HL-60 (cell line): Measurements from ENCODE around the gene SORL1.

ENCODE experiments used
- DNase-seq, 2 experiments: peaks; one replicate each; pipeline ENCODE4 v3.0.0-alpha.2; 2010 to 2020; ENCODE audit warnings: low read depth in 1 of 2, low spot score in 1 of 2
- H3K27ac ChIP-seq: fragments of 250-450 bp; sonication (Bioruptor Pico); replicated peaks from 2 replicates; pipeline ENCODE4 v1.5.1; 2020; ENCODE audit warnings: mild to moderate bottlenecking, moderate library complexity
- H3K27me3 ChIP-seq: fragments of 250-450 bp; sonication (Bioruptor Pico); 2 replicates; pipeline ENCODE4 v1.5.1; 2021; ENCODE audit warnings: mild to moderate bottlenecking, moderate library complexity; ENCODE audit not compliant: insufficient read depth, poor library complexity, severe bottlenecking
- H3K4me3 ChIP-seq: replicated peaks from 2 replicates; pipeline ENCODE4 v1.5.1; 2011; ENCODE audit warnings: mild to moderate bottlenecking, control low read depth, low read length; ENCODE audit not compliant: insufficient read depth
- CTCF ChIP-seq: IDR thresholded peaks from one replicate; pipeline ENCODE4 v1.5.1; 2011; ENCODE audit warnings: low read length, control low read depth, inconsistent platforms; ENCODE audit not compliant: insufficient read depth
- GABPA ChIP-seq: IDR thresholded peaks from 2 replicates; pipeline ENCODE4 v1.6.1; 2012; ENCODE audit warnings: low read depth
- POLR2AphosphoS5 ChIP-seq: IDR thresholded peaks from 2 replicates; pipeline ENCODE4 v1.6.1; 2012; ENCODE audit warnings: low read depth
- REST ChIP-seq: IDR thresholded peaks from 2 replicates; pipeline ENCODE4 v1.6.1; 2012; ENCODE audit warnings: low read depth; ENCODE audit not compliant: insufficient replicate concordance
- SPI1 ChIP-seq: IDR thresholded peaks from 2 replicates; pipeline ENCODE4 v1.6.1; 2012; ENCODE audit warnings: low read depth, mild to moderate bottlenecking, borderline replicate concordance

SORL1 gene

GRCh38 chr11:121651257-121651605 is 199.1 kb downstream of the SORL1 start:
- no peak overlapping the region for H3K4me3 ChIP-seq
- H3K27ac ChIP-seq: no peak overlapping the region
- no peak for TF ChIP-seq REST
- no peak for TF ChIP-seq POLR2AphosphoS5
- no peak for TF ChIP-seq CTCF
- no peak for TF ChIP-seq GABPA
- no peak for TF ChIP-seq SPI1
- no peak for DNase-seq
- no peaks in the 10 kb centered on the region for H3K27me3 ChIP-seq

- no peak for DNase-seq
Measured at GRCh38 chr11:121652971-121653370, 200.9 kb downstream of the SORL1 start.

More at GRCh38 chr11:121652971-121653370, 200.9 kb downstream of the SORL1 start:
- no peak overlapping the region for H3K4me3 ChIP-seq
- H3K27ac ChIP-seq: no peak overlapping the region
- no peaks in the 10 kb centered on the region for H3K27me3 ChIP-seq
- TF ChIP-seq REST (no peak), CTCF (no peak), SPI1 (no peak), GABPA (no peak), POLR2AphosphoS5 (no peak)
